Muscle layer of colon (tissue), 2 donors: ENCODE data around the gene NRG2.
A peak's percentile ranks its signal among the peaks of the same experiment; 100 is the strongest.

ENCODE experiments used
- H3K27ac ChIP-seq: one replicate; pipeline ENCODE4 v1.7.0; 2013; ENCODE audit warnings: low read depth, mild to moderate bottlenecking, low read length, moderate library complexity
- H3K27me3 ChIP-seq, 2 donors: one replicate each; pipeline ENCODE4 v1.7.0; 2013; ENCODE audit warnings: low read length in 2 of 2, mild to moderate bottlenecking in 2 of 2; ENCODE audit not compliant: insufficient read depth in 2 of 2, control insufficient read depth in 1 of 2
- H3K36me3 ChIP-seq: one replicate; pipeline ENCODE4 v1.7.0; 2013; ENCODE audit warnings: mild to moderate bottlenecking, low read length; ENCODE audit not compliant: insufficient read depth
- H3K4me1 ChIP-seq: one replicate; pipeline ENCODE4 v1.7.0; 2013; ENCODE audit warnings: mild to moderate bottlenecking, low read length; ENCODE audit not compliant: insufficient read depth
- H3K4me3 ChIP-seq, 2 donors: one replicate each; pipeline ENCODE4 v1.7.0; 2013; ENCODE audit warnings: low read length in 2 of 2, low read depth in 1 of 2, mild to moderate bottlenecking in 1 of 2, moderate library complexity in 1 of 2
- H3K9ac ChIP-seq: one replicate; pipeline ENCODE4 v1.7.0; 2013; ENCODE audit warnings: low read length
- H3K9me3 ChIP-seq: one replicate; pipeline ENCODE4 v1.7.0; 2013; ENCODE audit warnings: mild to moderate bottlenecking, low read length
- donor health status: abdominal sarcoma.
- donor health status: Adenocarcinoma of cecum.

Gene NRG2

GRCh38 chr5:139912158-139912557, 130.9 kb downstream of the NRG2 start:
- H3K36me3 ChIP-seq: no peaks in the 10 kb centered on the region
- H3K9me3 ChIP-seq: no peaks in the 10 kb centered on the region
- H3K4me3 ChIP-seq: no peak overlapping the region
- no peak overlapping the region for H3K9ac ChIP-seq
- H3K27ac ChIP-seq: no peak overlapping the region
- H3K4me1 ChIP-seq: no peaks in the 10 kb centered on the region
- no peaks in the 10 kb centered on the region for H3K27me3 ChIP-seq

DNA sequence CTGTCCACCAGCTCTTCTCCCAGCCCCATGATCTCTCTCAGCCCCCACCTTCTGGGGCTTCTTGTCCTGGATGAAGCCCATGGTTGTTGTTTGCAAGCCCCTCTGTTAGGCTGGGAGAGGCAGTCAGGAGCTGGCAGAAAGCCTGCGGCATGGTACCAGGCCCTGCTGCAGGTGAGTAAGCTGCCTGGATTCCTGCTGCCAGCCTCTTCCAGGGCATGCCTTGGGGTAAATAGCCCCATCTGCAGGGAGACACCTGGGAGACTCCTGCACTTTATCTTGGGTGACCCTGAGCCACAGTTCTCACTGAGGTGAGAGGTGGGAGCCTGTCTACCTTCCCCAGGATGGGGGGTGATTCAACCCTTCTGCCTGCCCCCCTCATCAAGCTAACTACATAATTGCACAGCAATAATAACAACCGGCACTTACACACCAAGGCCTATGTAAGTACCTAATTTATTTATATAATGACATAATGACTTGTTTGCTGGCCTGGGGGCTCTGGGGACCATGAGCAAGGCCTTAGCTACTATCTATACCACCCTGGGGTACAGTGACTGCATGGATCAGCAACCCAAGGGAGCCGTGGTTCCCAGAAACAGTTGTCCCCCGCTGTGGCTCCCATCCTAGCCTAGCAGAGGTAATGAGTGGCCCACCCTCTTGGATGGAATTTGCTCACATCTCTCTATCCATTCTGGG, 131.5 kb downstream of the NRG2 start:
- no peaks in the 10 kb centered on the region for H3K4me1 ChIP-seq
- no peak overlapping the region for H3K4me3 ChIP-seq
- H3K9ac ChIP-seq: no peak overlapping the region
- H3K27me3 ChIP-seq: no peaks in the 10 kb centered on the region
- no peak overlapping the region for H3K27ac ChIP-seq
- H3K9me3 ChIP-seq: no peaks in the 10 kb centered on the region
- no peaks in the 10 kb centered on the region for H3K36me3 ChIP-seq

- Histone ChIP-seq H3K9me3 (no peaks in the 10 kb centered on the region), H3K4me1 (no peaks in the 10 kb centered on the region), H3K9ac (no peak overlapping the region), H3K27me3 (no peaks in the 10 kb centered on the region), H3K36me3 (no peaks in the 10 kb centered on the region), H3K4me3 (no peak overlapping the region), H3K27ac (no peak overlapping the region)
These were observed 132.2 kb downstream of the NRG2 start for GRCh38 chr5:139910901-139911300.

GRCh38 chr5:139910036-139910435, 133.1 kb downstream of the NRG2 start:
- Histone ChIP-seq H3K27ac (no peak overlapping the region), H3K4me1 (peaks cover 5% of the 10 kb centered on the region), H3K9me3 (no peaks in the 10 kb centered on the region), H3K4me3 (no peak overlapping the region), H3K36me3 (no peaks in the 10 kb centered on the region), H3K27me3 (peaks cover 0 to 1% of the 10 kb centered on the region in 2 donors), H3K9ac (no peak overlapping the region)

DNA sequence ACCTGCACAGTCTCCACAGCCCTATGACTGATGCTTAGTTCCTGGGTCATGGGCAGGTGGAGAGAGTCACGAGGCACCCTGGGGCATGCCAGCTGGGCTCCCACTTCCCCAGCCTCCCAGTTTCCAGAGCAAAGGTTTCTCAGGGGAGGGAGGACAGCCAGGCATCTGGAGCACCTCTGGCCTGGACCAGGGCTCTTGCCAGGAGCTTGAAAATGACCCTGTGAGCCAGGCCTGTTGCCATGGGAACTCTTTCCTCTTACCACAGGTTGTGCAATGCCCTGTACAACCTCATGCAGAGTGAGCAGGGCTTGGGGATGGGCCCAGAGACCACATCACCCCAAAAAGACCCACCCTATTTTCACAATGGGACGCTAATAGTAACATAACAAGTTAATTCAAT, 134.3 kb downstream of the NRG2 start:
- H3K9ac ChIP-seq: no peak overlapping the region
- H3K36me3 ChIP-seq: no peaks in the 10 kb centered on the region
- peaks cover 10% of the 10 kb centered on the region for H3K4me1 ChIP-seq
- no peak overlapping the region for H3K4me3 ChIP-seq
- no peaks in the 10 kb centered on the region for H3K9me3 ChIP-seq
- H3K27ac ChIP-seq: no peak overlapping the region
- peaks cover 0 to 12% of the 10 kb centered on the region in 2 donors for H3K27me3 ChIP-seq

GRCh38 chr5:139906661-139907060, 136.4 kb downstream of the NRG2 start:
- H3K27me3 ChIP-seq: peaks cover 0 to 29% of the 10 kb centered on the region in 2 donors
- H3K4me3 ChIP-seq: no peak overlapping the region
- H3K9me3 ChIP-seq: no peaks in the 10 kb centered on the region
- no peak overlapping the region for H3K9ac ChIP-seq
- no peaks in the 10 kb centered on the region for H3K36me3 ChIP-seq
- no peak overlapping the region for H3K27ac ChIP-seq
- peaks cover 15% of the 10 kb centered on the region for H3K4me1 ChIP-seq

DNA sequence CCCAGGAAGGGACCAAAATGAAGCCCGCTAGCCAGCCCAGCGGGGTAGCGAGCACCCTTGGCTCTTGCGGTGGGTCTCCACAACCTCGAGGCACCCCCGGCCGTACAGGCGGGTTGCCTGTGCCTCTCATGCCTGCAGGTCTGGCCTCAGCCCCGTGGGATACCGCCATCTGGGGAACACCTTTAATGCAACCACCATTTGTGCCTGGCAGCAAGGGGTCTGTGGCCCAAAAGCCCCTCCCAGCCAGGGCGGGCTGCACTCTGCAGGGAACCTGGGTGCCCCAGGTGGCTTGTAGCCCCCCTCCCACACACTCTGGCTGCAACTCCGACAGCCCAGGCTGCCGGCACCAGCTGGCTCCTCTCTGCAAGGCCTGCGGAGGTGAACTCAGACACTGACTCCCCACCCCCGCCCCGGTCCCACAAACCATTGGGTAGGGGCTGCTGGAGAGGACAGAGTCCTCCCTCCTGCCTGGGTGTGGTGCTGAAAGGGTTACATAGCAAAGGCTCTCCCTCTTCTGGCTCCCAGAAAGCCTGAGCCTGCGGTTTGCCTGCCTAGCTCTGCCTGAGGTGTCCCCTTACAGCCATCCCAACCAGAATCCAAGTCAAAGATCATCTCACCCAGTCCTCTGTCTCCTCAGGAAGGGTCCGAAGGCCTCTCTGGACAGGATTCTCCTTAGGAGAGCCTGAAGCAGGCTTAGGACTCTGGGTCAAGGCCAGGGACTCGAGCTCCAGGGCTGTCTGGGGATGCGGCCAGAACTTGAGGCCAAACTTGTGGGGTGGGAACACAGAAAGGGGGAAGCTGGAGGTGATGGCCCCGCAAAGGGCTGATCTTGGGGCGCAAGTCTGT, 138.1 kb downstream of the NRG2 start:
- Histone ChIP-seq H3K9me3 (no peaks in the 10 kb centered on the region), H3K27me3 (peaks cover 0 to 29% of the 10 kb centered on the region in 2 donors), H3K4me1 (peaks cover 15% of the 10 kb centered on the region), H3K9ac (no peak overlapping the region), H3K4me3 (peak overlapping the region; percentile 45 to 46), H3K36me3 (no peaks in the 10 kb centered on the region), H3K27ac (no peak overlapping the region)

- Histone ChIP-seq H3K27me3 (peaks cover 0 to 29% of the 10 kb centered on the region in 2 donors), H3K27ac (no peak overlapping the region), H3K4me1 (peaks cover 15% of the 10 kb centered on the region), H3K36me3 (no peaks in the 10 kb centered on the region), H3K9me3 (no peaks in the 10 kb centered on the region), H3K4me3 (peak overlapping the region; percentile 45 to 46), H3K9ac (no peak overlapping the region)
These were observed 138.6 kb downstream of the NRG2 start for GRCh38 chr5:139904566-139904815.

DNA sequence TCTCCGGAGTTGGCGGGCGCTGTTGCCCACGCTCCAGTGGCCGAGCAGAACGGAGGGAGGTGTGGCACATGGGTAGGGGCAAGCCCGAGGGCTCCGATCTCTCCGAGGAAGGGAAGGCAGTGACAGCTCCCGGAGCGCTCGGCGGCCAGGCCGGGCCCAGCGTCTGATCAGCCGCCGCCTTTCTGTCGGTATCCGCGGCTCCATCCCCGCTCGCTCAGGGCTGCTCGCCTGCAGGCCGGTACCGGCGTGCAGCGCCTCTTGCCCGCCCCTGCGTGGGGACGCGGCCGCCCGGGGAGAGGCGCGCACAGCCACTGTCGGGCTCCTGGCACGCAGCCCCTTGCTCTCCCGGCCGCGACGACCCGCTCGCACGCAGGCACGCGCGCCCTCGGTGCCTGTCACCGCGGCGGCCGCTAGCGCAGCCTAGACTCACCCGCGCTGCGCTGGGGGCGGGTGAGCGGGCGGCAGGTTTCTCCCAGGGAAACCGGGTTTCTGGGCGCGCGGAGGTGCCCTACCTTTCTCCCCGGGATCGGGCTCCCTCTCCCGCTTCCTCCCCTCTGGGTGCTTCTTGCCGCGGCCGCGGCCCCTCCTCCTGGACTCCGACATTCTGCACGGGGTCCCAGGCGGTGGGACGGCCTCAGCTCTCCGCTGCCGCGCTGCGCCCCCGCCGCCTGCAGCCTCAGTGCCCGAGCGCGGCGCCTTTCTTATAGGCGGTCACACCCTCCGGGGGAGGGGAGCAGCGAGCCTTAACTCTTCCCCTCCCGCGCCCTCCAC, 139.1 kb downstream of the NRG2 start:
- Histone ChIP-seq H3K27me3 (peaks cover 0 to 29% of the 10 kb centered on the region in 2 donors), H3K9me3 (no peaks in the 10 kb centered on the region), H3K27ac (no peak overlapping the region), H3K36me3 (no peaks in the 10 kb centered on the region), H3K4me3 (peak overlapping the region; percentile 45 to 46), H3K9ac (no peak overlapping the region), H3K4me1 (peaks cover 15% of the 10 kb centered on the region)

- H3K9me3 ChIP-seq: no peaks in the 10 kb centered on the region
- no peak overlapping the region for H3K9ac ChIP-seq
- H3K4me1 ChIP-seq: peaks cover 15% of the 10 kb centered on the region
- H3K4me3 ChIP-seq: peak overlapping the region; percentile 45 to 46
- H3K36me3 ChIP-seq: no peaks in the 10 kb centered on the region
- H3K27ac ChIP-seq: no peak overlapping the region
- H3K27me3 ChIP-seq: peaks cover 0 to 29% of the 10 kb centered on the region in 2 donors
These were observed 139.7 kb downstream of the NRG2 start for GRCh38 chr5:139903450-139903794.

- H3K9ac ChIP-seq: no peak overlapping the region
- H3K4me3 ChIP-seq: no peak overlapping the region
- H3K36me3 ChIP-seq: no peaks in the 10 kb centered on the region
- H3K4me1 ChIP-seq: peaks cover 15% of the 10 kb centered on the region
- peaks cover 0 to 29% of the 10 kb centered on the region in 2 donors for H3K27me3 ChIP-seq
- no peak overlapping the region for H3K27ac ChIP-seq
- H3K9me3 ChIP-seq: no peaks in the 10 kb centered on the region
These were observed 141.1 kb downstream of the NRG2 start for GRCh38 chr5:139901986-139902385.
